Testis (tissue), 2 donors: ENCODE results near the gene AMY2A.

Experiments used
- CTCF ChIP-seq, 3 experiments: fragments of 450-650 bp in 2 of 3; fragments of 200-600 bp in 1 of 3; sonication (generic) in 1 of 3; IDR thresholded peaks; one replicate each; pipeline ENCODE4 v1.5.1; 2016 to 2019; ENCODE audit warnings: antibody characterized with exemption in 3 of 3, mild to moderate bottlenecking in 2 of 3, moderate library complexity in 1 of 3
- POLR2A ChIP-seq: fragments of 450-650 bp; IDR thresholded peaks from one replicate; pipeline ENCODE4 v1.6.1; 2017; ENCODE audit warnings: antibody characterized with exemption, mild to moderate bottlenecking, moderate library complexity

- TF ChIP-seq CTCF (IDR thresholded peaks at IDR 0.05): no peak
- no peak for TF ChIP-seq POLR2A
Observed at GRCh38 chr1:103583887-103584286, 33.3 kb upstream of the AMY2A start.
